IPS-NIHi11 (cell line): Measurements from ENCODE around the gene CYP46A1.

Experiments used
- DNase-seq: peaks from one replicate; pipeline ENCODE4 v3.0.0; 2012; ENCODE audit warnings: mixed read lengths, low spot score

Gene CYP46A1

GRCh38 chr14:99729991-99730875 is 46.1 kb downstream of the CYP46A1 start:
- peak; percentile 98 for DNase-seq

- no peak for DNase-seq
Measured at GRCh38 chr14:99730876-99731546, 46.9 kb downstream of the CYP46A1 start.

- DNase-seq, result no peak
Measured at GRCh38 chr14:99731547-99732435, 47.7 kb downstream of the CYP46A1 start.

GRCh38 chr14:99732436-99733210 is 48.5 kb downstream of the CYP46A1 start:
- no peak for DNase-seq

- no peak for DNase-seq
Measured at GRCh38 chr14:99733211-99733539, 49.1 kb downstream of the CYP46A1 start.

- no peak for DNase-seq
Measured at GRCh38 chr14:99733540-99734405, 49.7 kb downstream of the CYP46A1 start.

GRCh38 chr14:99734406-99735051 is 50.4 kb downstream of the CYP46A1 start:
- DNase-seq, result no peak

GRCh38 chr14:99735189-99736135 is 51.4 kb downstream of the CYP46A1 start:
- DNase-seq, result no peak

- no peak for DNase-seq
Measured at GRCh38 chr14:99736603-99737371, 52.7 kb downstream of the CYP46A1 start.

GRCh38 chr14:99737451-99737951 is 53.4 kb downstream of the CYP46A1 start:
- peak; percentile 46 for DNase-seq

- no peak for DNase-seq
Measured at GRCh38 chr14:99737956-99738667, 54.0 kb downstream of the CYP46A1 start.

- no peak for DNase-seq
Measured at GRCh38 chr14:99740411-99740810, 56.3 kb downstream of the CYP46A1 start.

GRCh38 chr14:99741227-99741976 is 57.3 kb downstream of the CYP46A1 start:
- no peak for DNase-seq

GRCh38 chr14:99742074-99742473 is 58.0 kb downstream of the CYP46A1 start:
- no peak for DNase-seq

- no peak for DNase-seq
Measured at GRCh38 chr14:99742509-99743487, 58.7 kb downstream of the CYP46A1 start.
